D721Med (cell line): ENCODE data around the gene ACTN4.

Experiments used
- DNase-seq: peaks from one replicate; pipeline ENCODE4 v3.0.0; 2011; ENCODE audit warnings: low spot score; ENCODE audit not compliant: insufficient read length
- FAIRE-seq: peaks from 2 replicates; lab custom pipeline; 2011; peaks lifted over from hg19 to GRCh38; lab: Jason Lieb, UNC
- CTCF ChIP-seq: IDR thresholded peaks from 2 replicates; pipeline ENCODE4 v1.5.1; 2012; ENCODE audit warnings: mild to moderate bottlenecking, control low read depth; ENCODE audit not compliant: insufficient read depth; ENCODE audit errors: missing control alignments

ACTN4 gene

GRCh38 chr19:38697641-38698071 is 50.2 kb downstream of the ACTN4 start:
- FAIRE-seq (no peak), DNase-seq (no peak)
- no peak for TF ChIP-seq CTCF

GRCh38 chr19:38698225-38699026 is 51.0 kb downstream of the ACTN4 start:
- no peak for DNase-seq
- no peak for TF ChIP-seq CTCF
- no peak for FAIRE-seq

- FAIRE-seq, result no peak
- TF ChIP-seq CTCF, result no peak
- no peak for DNase-seq
Measured at GRCh38 chr19:38699027-38699346, 51.5 kb downstream of the ACTN4 start.

- FAIRE-seq (no peak), DNase-seq (no peak)
- no peak for TF ChIP-seq CTCF
Measured at GRCh38 chr19:38699647-38700349, 52.3 kb downstream of the ACTN4 start.

GRCh38 chr19:38700350-38700901 is 53.0 kb downstream of the ACTN4 start:
- FAIRE-seq, result no peak
- DNase-seq, result no peak
- no peak for TF ChIP-seq CTCF

- no peak for FAIRE-seq
- DNase-seq, result no peak
Measured at GRCh38 chr19:38700902-38701454, 53.5 kb downstream of the ACTN4 start.

More at GRCh38 chr19:38700902-38701454, 53.5 kb downstream of the ACTN4 start:
- no peak for TF ChIP-seq CTCF
